Pons (tissue), 1 donor: Measurements from ENCODE around the gene TSHZ2.
"Not testable (repeated sequence)": the region's sequence is repeated elsewhere in the genome, so short reads cannot be mapped to it uniquely, and the experiment has no call there.

Experiments used
- DNase-seq: peaks from one replicate; pipeline ENCODE4 v3.0.0-alpha.2; 2016; ENCODE audit warnings: low spot score

The TSHZ2 gene

GRCh38 chr20:53422039-53422438 is 449.9 kb downstream of the TSHZ2 start:
- DNase-seq: no peak

DNA sequence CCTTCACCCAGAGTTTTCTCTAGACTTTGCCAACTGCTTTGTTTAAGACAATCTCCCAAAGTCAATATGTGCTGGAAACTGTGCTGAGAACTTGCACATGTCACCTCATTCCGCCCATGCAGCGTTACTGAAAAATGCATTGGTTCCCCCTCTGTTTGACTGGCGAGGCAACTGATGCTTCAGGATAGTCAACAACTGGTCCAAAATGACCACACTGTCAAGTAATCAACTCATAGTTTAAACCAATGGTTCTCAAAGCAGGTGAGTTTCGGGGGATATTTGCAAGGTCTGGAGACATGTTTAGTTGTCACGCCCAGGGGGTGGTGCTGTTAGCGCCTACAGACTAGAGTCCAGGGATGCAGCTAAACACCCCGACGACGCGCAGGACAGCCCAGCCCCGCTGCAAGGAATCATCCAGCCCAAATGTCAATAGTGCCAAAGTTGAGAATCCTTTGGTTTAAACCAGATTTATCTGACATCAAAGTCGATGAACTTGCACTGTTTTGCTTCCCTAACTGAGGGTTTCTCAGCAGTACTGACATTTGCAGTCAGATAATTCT is 451.5 kb downstream of the TSHZ2 start:
- DNase-seq: no peak

DNA sequence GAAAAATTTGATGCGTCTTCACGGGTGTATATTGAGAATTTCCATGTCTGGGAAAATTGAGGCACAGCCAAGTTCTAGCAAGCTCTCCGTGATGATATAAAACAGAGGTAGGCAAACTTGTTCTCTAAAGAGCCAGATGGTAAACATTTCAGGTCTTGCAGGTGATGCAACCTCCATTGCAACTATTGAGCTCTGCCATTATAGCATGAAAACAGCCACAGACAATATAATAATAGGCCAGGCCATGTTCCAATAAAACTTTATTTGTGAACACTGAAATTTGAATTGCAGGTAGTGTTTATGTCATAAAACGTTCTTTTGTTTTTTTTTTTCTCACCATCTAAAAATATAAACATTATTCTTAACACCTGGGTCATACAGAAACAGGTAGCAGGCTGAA is 453.3 kb downstream of the TSHZ2 start:
- no peak for DNase-seq

GRCh38 chr20:53425941-53426340 is 453.8 kb downstream of the TSHZ2 start:
- peak; percentile 9 for DNase-seq

DNA sequence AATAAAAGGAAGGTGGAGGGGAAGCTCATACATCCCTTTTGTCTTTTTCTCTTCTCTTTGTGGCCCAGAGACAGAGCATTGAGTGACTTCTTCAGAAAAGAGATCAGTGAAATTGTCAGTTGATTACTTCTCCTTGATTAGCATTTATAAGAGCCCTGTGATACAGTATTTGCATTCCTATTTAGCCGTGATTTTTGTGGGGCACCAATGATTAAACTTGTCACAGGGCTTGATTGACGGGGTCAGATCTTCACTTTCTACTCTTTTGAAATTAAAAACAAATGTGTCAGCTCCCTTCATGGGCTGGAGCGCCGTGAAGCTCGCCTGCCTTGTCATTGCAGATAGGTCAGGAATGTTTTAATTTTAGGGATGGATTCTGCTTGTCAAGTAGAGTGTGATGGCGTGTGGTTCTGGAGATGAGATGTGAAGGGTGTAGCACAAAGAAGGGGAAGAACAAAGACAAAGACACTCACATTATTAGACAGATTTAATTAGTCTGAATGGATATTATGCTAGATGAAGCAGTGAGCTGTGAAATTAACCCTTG is 454.7 kb downstream of the TSHZ2 start:
- no peak for DNase-seq

DNA sequence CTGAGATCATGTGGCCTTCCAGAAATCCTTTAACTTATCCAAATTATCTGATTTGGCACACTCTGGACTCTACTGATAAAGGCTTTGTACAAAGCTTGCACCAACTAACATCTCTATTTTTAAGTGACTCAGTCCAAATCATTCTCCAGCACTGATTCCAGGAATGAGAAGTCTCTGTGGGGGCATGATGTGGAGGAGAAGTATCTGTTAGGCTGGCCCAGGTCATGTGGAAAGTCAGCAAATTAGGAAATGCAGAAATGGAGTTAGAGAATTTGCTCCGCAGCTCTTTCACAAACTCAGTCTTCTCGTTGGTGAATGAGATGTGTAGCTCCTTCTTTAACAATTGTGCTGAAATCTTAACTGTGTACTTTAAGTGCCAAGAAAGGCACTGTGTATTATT is 455.8 kb downstream of the TSHZ2 start:
- DNase-seq: no peak

- DNase-seq: no peak
Observed at GRCh38 chr20:53428588-53428987, 456.4 kb downstream of the TSHZ2 start.

GRCh38 chr20:53428996-53429395 is 456.8 kb downstream of the TSHZ2 start:
- no peak for DNase-seq

GRCh38 chr20:53434662-53435061 is 462.5 kb downstream of the TSHZ2 start:
- no peak for DNase-seq

GRCh38 chr20:53436927-53437326 is 464.8 kb downstream of the TSHZ2 start:
- not testable (repeated sequence) for DNase-seq

- DNase-seq: no peak
Observed at GRCh38 chr20:53438368-53438767, 466.2 kb downstream of the TSHZ2 start.

DNA sequence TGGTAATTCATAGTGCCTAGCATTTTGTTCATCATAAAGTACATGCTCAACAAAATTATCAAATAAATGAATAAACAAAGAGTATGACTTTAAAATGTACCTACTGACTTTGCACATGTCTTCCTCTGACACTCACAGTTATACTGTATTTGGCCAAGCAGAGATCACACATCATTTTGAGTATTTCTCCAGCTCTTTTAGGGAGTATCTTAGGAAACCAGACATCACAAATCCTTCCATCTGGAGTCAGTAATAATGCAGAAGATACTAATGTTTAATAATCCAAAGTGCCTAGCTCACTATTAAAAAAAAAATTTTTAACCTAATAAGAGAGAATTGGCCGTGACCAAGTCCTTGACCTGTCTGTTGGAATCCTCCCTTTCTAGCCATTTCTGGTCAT is 466.9 kb downstream of the TSHZ2 start:
- DNase-seq: no peak

- DNase-seq: no peak
Observed at GRCh38 chr20:53439616-53440015, 467.5 kb downstream of the TSHZ2 start.

DNA sequence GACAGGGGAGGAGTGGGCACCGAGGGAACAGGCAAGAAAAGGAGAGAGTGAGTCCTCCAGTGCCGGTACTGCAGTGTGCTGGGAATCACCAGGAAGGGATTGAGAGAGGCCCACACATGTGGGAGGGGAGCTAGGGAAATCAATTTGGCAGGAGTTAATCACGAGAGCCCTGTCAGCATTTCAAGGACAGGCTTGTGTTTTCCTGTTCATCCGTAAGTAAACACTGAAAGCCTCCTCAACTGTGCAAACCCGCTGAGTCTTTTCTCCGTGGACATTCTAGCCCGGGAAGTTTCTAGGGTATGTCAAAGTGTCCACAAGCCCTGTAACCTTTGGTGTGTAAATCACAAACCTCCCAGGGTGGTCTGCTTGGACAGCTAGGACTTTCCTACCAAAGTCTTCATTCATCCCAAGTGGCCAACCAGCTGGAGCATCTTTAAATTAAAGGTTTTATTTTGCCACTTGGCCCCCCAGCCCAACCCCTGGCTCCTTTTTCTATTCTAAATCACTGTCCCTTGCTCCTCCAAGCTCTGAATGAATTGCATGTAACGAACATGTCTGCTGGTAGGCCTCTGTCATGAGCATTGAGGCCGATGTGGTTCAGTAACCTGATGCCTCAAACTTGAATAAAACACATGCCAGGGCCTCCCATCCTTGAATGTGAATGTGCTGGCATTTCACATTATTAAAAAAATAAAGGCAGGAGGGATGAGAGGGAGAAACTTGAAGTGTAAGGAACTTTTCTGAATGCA is 472.4 kb downstream of the TSHZ2 start:
- no peak for DNase-seq

DNA sequence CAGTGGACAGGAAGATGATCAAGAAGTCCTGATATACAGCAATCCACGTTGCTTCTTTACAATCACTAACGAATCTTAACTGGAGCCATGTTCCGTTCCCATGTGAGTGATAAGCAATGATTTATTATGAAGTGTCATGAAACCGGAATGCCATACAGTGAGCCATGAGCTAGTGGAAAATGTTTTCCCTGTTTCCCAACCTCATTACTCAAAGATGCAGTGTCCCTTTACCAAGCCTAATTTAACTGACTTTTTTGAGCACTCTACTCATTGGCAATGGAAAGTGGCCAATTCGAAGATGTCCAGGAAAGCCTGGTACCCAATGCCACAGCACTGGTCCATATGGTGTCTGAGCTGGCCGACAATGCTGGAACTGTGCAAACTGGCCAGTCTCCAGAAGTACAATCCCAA is 473.2 kb downstream of the TSHZ2 start:
- no peak for DNase-seq

DNA sequence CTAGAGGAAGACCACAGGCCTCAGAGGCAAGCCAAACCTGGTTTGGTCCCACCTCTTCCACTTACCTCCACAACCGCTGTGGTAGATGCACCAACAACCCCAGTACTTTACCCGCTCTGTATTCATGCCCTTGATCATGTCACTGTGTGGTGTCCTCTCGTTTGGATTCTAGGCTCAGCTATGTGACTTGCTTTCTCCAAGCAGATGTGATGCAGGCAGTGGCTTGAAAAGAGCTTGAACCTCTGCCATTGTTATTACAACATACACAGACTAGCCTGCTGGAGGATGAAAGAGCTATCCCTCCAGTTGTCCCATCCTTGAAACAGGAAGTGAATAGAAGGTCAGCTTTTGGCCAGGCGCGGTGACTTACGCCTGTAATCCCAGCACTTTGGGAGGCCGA is 473.8 kb downstream of the TSHZ2 start:
- no peak for DNase-seq

GRCh38 chr20:53447316-53447715 is 475.2 kb downstream of the TSHZ2 start:
- no peak for DNase-seq

DNA sequence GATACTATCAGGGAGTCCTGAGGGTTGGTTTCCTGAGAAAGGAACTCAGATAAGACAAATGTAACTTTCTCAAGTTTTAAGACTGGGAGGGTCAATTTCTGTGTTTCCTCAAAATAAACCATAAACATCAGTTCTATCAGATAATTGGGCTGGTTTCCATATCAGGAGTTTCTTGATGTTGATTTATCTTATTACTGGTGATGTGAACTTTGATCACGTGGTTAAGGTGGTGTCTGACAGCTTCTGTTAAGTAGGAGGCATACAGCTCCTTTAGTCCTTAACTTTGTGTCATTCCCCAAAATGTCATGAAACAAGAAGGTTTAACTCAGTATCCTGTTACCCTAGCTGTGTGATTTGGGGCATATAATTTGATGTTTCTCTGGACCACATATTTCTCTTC is 476.3 kb downstream of the TSHZ2 start:
- DNase-seq: no peak

GRCh38 chr20:53448875-53449274 is 476.7 kb downstream of the TSHZ2 start:
- no peak for DNase-seq

- DNase-seq: no peak
Observed at GRCh38 chr20:53453076-53453475, 480.9 kb downstream of the TSHZ2 start.

DNA sequence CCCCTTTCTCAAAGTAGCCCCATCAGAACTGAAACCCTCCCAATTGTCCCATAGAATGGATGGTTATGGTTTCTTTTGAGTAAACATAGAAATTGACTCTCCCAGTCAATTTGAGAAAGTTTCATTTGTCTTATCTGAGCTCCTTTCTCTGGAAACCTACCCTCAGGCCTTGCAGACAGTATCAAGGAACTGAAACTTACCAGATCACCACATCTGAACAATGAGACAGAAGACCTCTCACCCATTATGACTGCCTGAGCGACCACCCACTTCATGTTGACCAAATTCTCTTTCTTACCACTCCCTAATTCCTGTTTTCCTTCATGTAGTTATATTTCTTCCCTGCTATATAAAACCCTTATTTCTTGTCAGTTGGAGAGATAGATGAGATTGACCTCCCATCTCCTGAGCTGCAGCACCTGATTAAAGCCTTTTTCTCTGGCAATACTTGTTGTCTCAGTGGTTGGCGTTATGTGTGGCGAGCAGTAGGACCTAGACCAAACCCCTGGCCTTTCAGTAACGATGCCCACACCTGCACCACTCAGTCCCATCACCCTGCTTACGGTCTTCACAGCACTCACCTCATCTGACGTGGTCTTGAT is 482.6 kb downstream of the TSHZ2 start:
- no peak for DNase-seq

DNA sequence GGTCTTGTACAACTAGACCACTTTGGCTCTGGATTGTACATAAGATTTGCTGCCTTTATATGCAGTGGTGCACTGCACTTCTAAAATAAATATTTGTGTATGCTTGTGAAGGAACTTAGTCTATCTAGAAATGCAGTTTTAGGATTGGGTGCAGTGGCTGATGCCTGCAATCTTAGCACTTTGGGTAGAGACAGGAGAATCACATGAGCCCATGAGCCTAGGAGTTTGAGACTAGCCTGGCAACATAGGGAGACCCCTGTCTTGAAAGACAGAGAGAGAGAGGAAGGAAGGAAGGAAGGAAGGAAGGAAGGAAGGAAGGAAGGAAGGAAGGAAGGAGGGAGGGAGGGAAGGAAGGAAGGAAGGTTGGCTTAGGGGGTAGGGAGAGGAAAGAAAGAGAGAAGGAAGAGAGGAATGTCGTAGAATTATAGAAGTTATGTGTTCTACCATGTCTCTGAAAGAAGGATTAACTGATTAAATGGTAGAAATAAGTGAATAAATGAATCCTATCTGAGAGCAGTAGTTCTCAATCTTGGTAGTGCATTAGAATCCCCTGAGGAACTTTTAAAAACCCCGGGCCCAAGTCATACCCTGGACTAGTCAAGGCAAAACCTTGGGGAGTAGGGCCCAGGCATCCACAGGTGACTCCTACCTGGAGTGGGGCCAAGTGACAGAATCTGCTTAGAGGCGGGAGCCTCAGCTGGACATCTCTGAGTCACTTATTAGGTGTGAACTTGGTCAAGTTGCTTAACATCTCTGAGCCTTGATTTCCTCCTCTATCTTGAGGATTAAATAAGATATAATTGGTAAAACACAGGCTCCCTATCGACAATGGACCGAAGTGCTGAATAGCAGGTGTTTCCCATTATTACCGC is 491.2 kb downstream of the TSHZ2 start:
- DNase-seq: no peak
